ENCODE measurements around the gene RAG2.

RAG2 gene

DNA sequence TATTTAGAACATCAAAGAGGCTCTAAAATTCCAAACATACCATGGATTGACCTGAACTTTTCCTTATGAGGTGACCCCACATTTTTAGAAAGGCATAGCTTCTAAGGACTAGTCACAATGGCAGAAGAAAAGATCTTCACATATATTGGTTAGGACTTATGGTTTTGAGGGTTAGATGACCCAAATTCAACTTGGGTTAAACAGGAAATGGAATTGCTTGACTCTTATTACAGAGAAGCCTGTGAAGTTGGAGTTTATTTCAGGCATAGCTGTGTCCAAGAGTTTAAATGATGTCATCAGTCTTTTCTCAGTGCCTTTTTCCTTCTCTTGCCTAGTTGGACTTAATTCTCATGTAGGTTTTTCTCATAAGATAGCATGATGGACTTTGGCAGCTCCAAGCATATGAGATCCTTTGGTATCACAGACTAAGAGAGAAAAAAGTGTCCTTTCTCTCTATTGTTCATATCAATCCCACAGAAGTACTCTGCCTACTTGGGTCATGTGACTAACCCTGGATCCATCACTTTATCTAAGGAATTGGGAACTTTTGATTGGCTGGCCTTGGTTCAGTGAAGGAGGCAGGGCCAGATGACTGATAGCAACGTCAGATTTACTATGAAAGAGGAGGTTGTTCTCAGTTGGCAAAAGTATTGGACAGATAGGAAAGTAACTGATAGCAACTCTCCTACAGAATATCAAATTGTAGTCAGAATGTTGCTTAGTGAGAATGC, 47.5 kb downstream of the RAG2 start:
- peak; percentile 14 for DNase-seq (ENCODE audit: low spot score)
